ENCODE measurements around the gene TNFRSF4.
"Not testable (repeated sequence)": the region's sequence is repeated elsewhere in the genome, so short reads cannot be mapped to it uniquely, and the experiment has no call there.

Gene TNFRSF4

DNA sequence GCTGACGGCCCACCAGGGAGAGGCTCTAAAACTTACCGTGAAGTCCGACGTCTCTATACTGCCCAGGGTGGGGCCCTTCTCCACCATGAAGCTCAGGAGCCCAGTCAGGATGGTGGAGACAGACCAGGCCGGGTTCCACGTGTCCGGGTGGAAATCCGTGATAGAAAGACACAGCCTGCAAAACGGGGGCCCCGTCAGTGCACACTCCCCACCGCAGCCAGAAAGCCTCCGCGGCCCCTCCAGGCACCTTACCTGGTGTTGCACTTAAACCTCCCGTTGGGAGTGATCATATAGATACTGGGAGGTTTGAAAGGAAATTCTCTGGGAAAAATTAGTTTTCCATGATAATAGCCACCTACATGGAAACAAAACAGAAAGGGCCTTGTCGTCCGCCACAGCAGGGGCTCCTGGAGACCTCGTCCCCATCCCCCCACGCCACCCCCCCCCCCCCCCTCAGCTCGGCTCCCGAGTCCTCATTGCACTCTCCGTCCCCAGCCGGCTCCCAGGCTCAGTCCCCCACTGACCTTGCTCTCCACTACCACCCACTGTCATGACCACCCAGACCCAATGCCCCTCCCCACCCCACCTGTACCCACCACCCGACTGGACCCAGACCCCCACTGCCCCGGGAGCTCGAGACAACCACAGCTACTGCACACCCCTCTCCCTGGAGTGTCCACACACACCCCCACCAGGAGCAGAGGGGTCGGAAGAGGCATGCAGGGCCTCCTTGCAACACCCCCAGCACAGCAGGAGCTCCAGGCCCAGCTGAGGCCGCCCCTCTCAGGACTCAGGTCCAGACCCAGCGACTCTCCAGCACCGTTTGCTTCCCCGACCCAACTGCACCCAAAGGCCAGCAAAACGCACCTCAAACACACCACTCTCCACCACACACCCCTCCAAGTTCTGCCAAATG lies 43.3 kb upstream of the TNFRSF4 start:
- Histone ChIP-seq H3K4me3 (no peak overlapping the region), H4K20me1 (peaks cover 75 to 99% (median 94%) of the 10 kb centered on the region in 11 experiments), H3K4me2 (peak overlapping the region; percentile 49 to 98 (median 87)), H3K9ac (no peak overlapping the region; a peak in 1 of 22 replicates), H3K27ac (peak overlapping the region in 5 of 11 experiments; percentile 21 to 76 (median 66); a peak in 6 of 22 replicates), H3K36me3 (peaks cover 40 to 71% (median 63%) of the 10 kb centered on the region in 11 experiments), H3K27me3 (no peaks in the 10 kb centered on the region), H3K9me3 (replicated peaks in 1 of 11) (peaks cover 0 to 4% (median 0%) of the 10 kb centered on the region in 11 experiments; a peak in 2 of 22 replicates), H3K4me1 (peaks cover 75 to 99% (median 96%) of the 10 kb centered on the region in 10 experiments)
- no peak for TF ChIP-seq Cebpa-rat (IDR thresholded peaks at IDR 0.05)

DNA sequence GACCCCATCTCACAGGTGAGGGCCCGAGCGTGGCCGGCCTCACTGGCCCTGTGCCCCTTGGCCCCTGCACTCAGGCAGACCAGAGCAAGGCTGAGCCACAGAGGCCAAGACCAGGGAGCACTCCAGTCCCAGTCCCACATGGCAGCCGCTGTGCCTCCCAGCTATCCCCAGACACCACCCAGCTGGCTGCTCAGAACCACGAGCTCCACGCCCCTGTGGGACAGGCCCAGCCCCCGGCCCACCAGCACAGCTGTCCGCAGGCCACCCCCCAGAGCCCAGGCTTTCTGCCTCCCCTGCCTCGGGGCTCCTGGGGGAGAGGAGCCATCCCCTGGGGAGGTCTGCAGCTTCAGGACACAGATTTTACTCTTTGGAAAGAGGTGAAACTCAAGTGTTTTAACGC lies 41.7 kb upstream of the TNFRSF4 start:
- Histone ChIP-seq H3K9ac (peak overlapping the region in 10 of 11 experiments; percentile 2 to 75 (median 50); a peak in 19 of 22 replicates), H3K27me3 (no peaks in the 10 kb centered on the region), H3K4me2 (peak overlapping the region; percentile 49 to 98 (median 83)), H4K20me1 (peaks cover 66 to 99% (median 86%) of the 10 kb centered on the region in 11 experiments), H3K4me3 (peak overlapping the region in 3 of 10 experiments; percentile 2 to 23 (median 13); a peak in 4 of 20 replicates), H3K27ac (peak overlapping the region in 8 of 11 experiments; percentile 40 to 76 (median 60); a peak in 16 of 22 replicates), H3K36me3 (peaks cover 38 to 71% (median 62%) of the 10 kb centered on the region in 11 experiments), H3K4me1 (peaks cover 67 to 99% (median 96%) of the 10 kb centered on the region in 10 experiments), H3K9me3 (replicated peaks in 1 of 11) (peaks cover 0 to 4% (median 0%) of the 10 kb centered on the region in 11 experiments; a peak in 2 of 22 replicates)
- no peak for TF ChIP-seq Cebpa-rat (IDR thresholded peaks at IDR 0.05)

DNA sequence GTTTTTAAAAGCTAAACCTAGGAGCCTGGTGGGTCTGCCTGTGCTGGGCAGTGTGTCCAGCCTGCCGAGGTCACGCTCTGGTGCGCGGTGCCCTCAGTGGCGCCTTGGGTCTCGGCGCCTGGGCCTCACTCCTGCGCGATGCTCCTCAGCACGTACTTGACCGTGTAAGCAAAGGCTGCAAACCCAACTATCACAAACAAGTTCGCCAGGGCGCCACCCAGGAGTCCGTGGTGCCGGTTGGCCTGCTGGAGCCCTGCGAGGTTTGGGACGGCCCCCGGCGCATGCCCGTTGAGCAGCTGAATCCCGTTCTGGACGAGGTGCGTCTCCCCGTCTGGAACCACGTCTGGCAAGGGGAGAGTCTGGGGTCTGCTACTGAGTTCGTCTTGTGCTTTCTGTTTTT lies 41.1 kb upstream of the TNFRSF4 start:
- H4K20me1 ChIP-seq = peaks cover 66 to 97% (median 86%) of the 10 kb centered on the region in 11 experiments
- H3K4me3 ChIP-seq = peak overlapping the region in 3 of 10 experiments; percentile 2 to 23 (median 13); a peak in 3 of 20 replicates
- H3K27me3 ChIP-seq = no peaks in the 10 kb centered on the region
- H3K9me3 ChIP-seq (replicated peaks in 1 of 11) = peaks cover 0 to 4% (median 0%) of the 10 kb centered on the region in 11 experiments; a peak in 2 of 22 replicates
- H3K27ac ChIP-seq = peak overlapping the region in 8 of 11 experiments; percentile 40 to 76 (median 60); a peak in 16 of 22 replicates
- H3K4me1 ChIP-seq = peaks cover 65 to 99% (median 96%) of the 10 kb centered on the region in 10 experiments
- TF ChIP-seq Cebpa-rat (IDR thresholded peaks at IDR 0.05) = no peak
- peaks cover 38 to 71% (median 62%) of the 10 kb centered on the region in 11 experiments for H3K36me3 ChIP-seq
- peak overlapping the region; percentile 49 to 98 (median 83) for H3K4me2 ChIP-seq
- peak overlapping the region in 10 of 11 experiments; percentile 2 to 75 (median 50); a peak in 17 of 22 replicates for H3K9ac ChIP-seq

DNA sequence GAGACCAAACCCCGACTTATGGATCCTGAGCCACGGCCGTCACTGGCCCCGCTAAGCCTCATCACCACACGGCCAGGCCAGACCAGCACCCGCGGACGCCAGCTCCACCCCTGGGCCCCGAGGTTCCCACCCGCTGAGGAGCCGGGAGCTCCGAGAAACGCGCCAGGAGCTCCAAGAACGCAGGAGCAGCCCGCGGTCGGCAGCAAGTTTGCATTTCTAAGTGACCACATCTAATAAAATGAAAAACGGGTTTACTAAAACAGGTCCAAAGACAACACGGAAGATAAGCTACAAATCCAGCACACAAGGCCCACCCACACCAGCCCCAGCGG lies 40.7 kb upstream of the TNFRSF4 start:
- Histone ChIP-seq H3K36me3 (peaks cover 38 to 70% (median 62%) of the 10 kb centered on the region in 11 experiments), H3K27me3 (no peaks in the 10 kb centered on the region), H3K9ac (peak overlapping the region in 7 of 11 experiments; percentile 2 to 75 (median 67); a peak in 10 of 22 replicates), H3K9me3 (replicated peaks in 1 of 11) (peaks cover 0 to 4% (median 0%) of the 10 kb centered on the region in 11 experiments; a peak in 2 of 22 replicates), H3K4me3 (0 out of 20 replicates have a peak overlapping the region, but pooled peaks of 1 of the 10 experiments have one; percentile 23), H3K4me1 (peaks cover 64 to 99% (median 95%) of the 10 kb centered on the region in 10 experiments), H3K4me2 (peak overlapping the region; percentile 49 to 98 (median 83); a peak in 21 of 22 replicates), H3K27ac (peak overlapping the region in 6 of 11 experiments; percentile 4 to 76 (median 69); a peak in 8 of 22 replicates), H4K20me1 (peaks cover 64 to 97% (median 83%) of the 10 kb centered on the region in 11 experiments)
- TF ChIP-seq Cebpa-rat (IDR thresholded peaks at IDR 0.05) = no peak

DNA sequence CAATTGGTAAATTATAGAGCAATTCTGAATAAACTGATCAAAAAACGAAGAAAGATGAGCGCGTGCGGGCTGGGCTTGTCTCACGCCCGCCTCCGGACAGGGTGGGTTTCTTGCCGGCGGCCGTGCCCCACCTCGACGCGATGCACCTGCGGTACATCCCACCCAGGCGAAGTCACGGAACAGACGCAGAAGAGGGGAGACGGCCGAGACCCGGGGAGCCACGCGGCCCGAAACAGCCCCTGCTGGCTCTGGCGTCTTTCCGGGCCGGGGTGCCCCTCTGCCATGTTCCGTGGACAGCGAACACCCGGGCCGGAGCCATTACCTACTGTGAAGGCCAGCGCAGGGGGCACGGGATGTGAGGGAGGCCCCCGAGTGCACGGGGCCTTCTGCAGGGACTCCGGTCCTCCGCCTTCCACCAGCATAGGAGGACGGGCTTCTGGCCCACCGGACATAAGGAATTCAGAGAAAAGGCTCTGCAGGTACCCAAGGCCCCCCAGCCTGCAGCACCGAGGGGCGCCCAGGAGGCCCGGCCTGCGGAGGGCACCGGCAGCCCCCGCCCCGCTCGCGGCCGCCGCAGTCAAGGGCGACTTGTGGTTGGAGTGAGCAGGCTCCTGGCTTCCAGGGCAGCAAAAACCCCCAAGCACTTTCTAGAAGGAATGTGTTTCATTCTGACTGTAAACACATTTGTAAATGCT lies 40.2 kb upstream of the TNFRSF4 start:
- peaks cover 63 to 95% (median 79%) of the 10 kb centered on the region in 11 experiments for H4K20me1 ChIP-seq
- no peaks in the 10 kb centered on the region for H3K27me3 ChIP-seq
- no peak overlapping the region for H3K4me3 ChIP-seq
- no peak for TF ChIP-seq Cebpa-rat (IDR thresholded peaks at IDR 0.05)
- peaks cover 61 to 97% (median 93%) of the 10 kb centered on the region in 10 experiments for H3K4me1 ChIP-seq
- peak overlapping the region in 10 of 11 experiments; percentile 56 to 98 (median 85); a peak in 16 of 22 replicates for H3K4me2 ChIP-seq
- peaks cover 38 to 65% (median 59%) of the 10 kb centered on the region in 11 experiments for H3K36me3 ChIP-seq
- peak overlapping the region in 5 of 11 experiments; percentile 4 to 76 (median 72); a peak in 4 of 22 replicates for H3K27ac ChIP-seq
- H3K9ac ChIP-seq = peak overlapping the region in 5 of 11 experiments; percentile 6 to 75 (median 69); a peak in 7 of 22 replicates
- peaks cover 0 to 4% (median 0%) of the 10 kb centered on the region in 11 experiments; a peak in 2 of 22 replicates for H3K9me3 ChIP-seq (replicated peaks in 1 of 11)

DNA sequence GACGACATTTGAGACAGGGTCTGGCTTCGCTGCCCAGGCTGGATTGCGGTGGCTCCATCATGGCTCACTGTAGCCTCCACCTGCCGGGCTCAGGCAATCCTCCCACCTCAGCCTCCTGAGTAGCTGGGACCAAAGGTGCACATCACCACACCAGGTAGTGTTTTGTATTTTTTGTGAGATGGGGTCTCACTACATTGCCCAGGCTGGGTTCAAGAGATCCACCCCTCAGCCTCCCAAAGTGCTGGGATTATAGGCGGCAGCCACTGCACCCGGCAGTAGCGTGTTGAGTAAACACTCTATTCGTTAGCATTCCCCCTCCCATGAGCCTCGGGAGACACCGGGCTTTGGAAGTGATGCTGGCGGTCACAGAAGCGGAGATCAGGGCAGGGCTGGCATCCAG lies 39.4 kb upstream of the TNFRSF4 start:
- Histone ChIP-seq H3K4me3 (no peak overlapping the region), H3K27ac (no peak overlapping the region), H3K27me3 (peaks cover 1 to 4% (median 3%) of the 10 kb centered on the region in 11 experiments; a peak in 21 of 22 replicates), H3K36me3 (peaks cover 34 to 57% (median 51%) of the 10 kb centered on the region in 11 experiments), H3K9ac (no peak overlapping the region), H3K4me1 (peaks cover 53 to 89% (median 85%) of the 10 kb centered on the region in 10 experiments), H3K4me2 (peak overlapping the region in 6 of 11 experiments; percentile 29 to 88 (median 46); a peak in 7 of 22 replicates), H4K20me1 (peaks cover 57 to 89% (median 73%) of the 10 kb centered on the region in 11 experiments), H3K9me3 (replicated peaks in 1 of 11) (peaks cover 0 to 4% (median 0%) of the 10 kb centered on the region in 11 experiments; a peak in 2 of 22 replicates)
- no peak for TF ChIP-seq Cebpa-rat (IDR thresholded peaks at IDR 0.05)

DNA sequence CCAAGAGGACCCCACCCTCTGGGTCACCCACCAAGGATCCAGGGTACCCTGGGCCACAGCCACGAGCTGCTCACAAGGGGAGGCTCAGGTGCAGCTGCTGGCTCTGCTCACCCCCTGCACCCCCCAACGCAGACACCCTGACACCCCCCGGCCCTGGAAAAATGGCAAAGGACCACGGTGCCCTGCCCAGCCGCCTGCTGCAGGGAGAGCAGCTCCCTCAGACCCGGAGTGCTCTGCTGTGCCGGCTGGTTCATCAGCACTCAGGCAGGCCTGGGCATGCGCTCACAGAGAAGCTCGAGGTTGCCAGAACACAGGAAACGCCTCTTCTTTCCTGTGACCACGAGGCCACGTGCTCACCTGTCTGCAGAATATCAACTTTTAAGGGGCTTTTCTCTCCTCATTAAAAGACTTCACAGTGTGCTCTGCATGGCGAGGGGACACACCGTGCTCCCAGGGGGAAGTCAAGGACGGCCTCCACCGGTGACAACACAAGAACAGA lies 36.9 kb upstream of the TNFRSF4 start:
- TF ChIP-seq Cebpa-rat (IDR thresholded peaks at IDR 0.05) = no peak
- Histone ChIP-seq H3K9ac (peak overlapping the region in 10 of 11 experiments; percentile 1 to 66 (median 46); a peak in 18 of 22 replicates), H4K20me1 (peaks cover 71 to 91% (median 82%) of the 10 kb centered on the region in 11 experiments), H3K9me3 (replicated peaks in 1 of 11) (no peaks in the 10 kb centered on the region), H3K36me3 (peaks cover 25 to 41% (median 37%) of the 10 kb centered on the region in 11 experiments), H3K4me3 (peak overlapping the region in 2 of 10 experiments; percentile 19 to 29; a peak in 2 of 20 replicates), H3K27ac (peak overlapping the region in 8 of 11 experiments; percentile 12 to 74 (median 44); a peak in 11 of 22 replicates), H3K4me1 (peaks cover 31 to 83% (median 66%) of the 10 kb centered on the region in 10 experiments), H3K4me2 (peak overlapping the region; percentile 74 to 99 (median 86)), H3K27me3 (peaks cover 26 to 29% (median 28%) of the 10 kb centered on the region in 11 experiments)

DNA sequence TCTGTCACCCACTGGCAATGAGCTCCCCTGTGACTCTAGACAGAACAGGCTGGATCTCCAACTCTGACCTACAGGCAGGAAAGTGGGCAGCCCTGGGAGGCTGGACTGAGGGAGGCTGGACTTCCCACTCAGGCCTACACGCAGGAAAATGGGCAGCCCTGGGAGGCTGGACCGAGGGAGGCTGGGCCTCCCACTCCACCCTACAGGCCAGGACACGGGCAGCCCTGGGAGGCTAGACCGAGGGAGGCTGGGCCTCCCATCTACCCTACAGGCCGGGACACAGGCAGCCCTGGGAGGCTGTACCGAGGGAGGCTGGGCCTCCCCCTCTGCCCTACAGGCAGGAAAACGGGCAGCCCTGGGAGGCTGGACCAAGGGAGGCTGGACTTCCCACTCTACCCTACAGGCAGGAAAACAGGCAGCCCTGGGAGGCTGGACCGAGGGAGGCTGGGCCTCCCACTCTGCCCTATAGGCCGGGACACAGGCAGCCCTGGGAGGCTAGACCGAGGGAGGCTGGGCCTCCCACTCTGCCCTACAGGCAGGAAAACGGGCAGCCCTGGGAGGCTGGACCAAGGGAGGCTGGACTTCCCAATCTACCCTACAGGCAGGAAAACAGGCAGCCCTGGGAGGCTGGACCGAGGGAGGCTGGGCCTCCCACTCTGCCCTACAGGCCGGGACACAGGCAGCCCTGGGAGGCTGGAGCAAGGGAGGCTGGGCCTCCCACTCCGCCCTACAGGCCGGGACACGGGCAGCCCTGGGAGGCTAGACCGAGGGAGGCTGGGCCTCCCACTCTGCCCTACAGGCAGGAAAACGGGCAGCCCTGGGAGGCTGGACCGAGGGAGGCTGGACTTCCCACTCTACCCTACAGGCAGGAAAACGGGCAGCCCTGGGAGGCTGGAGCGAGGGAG lies 34.3 kb upstream of the TNFRSF4 start:
- Histone ChIP-seq H3K36me3 (peaks cover 5 to 18% (median 11%) of the 10 kb centered on the region in 11 experiments; a peak in 20 of 22 replicates), H3K4me1 (peaks cover 17 to 73% (median 50%) of the 10 kb centered on the region in 10 experiments), H4K20me1 (peaks cover 50 to 84% (median 70%) of the 10 kb centered on the region in 11 experiments; a peak in 21 of 22 replicates), H3K27me3 (peaks cover 34 to 48% (median 45%) of the 10 kb centered on the region in 11 experiments)
- not testable (repeated sequence) for H3K9me3 ChIP-seq (replicated peaks in 1 of 11); H3K27ac ChIP-seq; H3K4me3 ChIP-seq; H3K4me2 ChIP-seq; H3K9ac ChIP-seq
